ENCODE results near the gene STPG3.

GRCh38 chr9:137266585-137267453, 15.7 kb downstream of the STPG3 start:
- no peak for TF ChIP-seq EZH2 (IDR thresholded peaks at IDR 0.05; ENCODE audit: insufficient read depth, poor library complexity, severe bottlenecking)
- TF ChIP-seq EZH2phosphoT487 (IDR thresholded peaks at IDR 0.05; ENCODE audit: insufficient read depth, low read depth): no peak

Data from GM23248 (cell line).